K562 (cell line): ENCODE results near the gene METTL25B. TPM values are rescaled to one million over a fixed set of nuclear protein-coding genes. Genes with fewer than 3 reads are reported as not detected.

ENCODE experiments used
- ATAC-seq: fragments of 200-7000 bp; cut with Tn5 transposase; 3 replicates; pipeline ENCODE4 v1.9.1; 2020; ENCODE audit warnings: moderate library complexity
- BruUV-seq: library from RNA; stranded (reverse); fragments of 400-500 nt; replicated peaks from 2 replicates; lab custom pipeline; 2021; lab: Mats Ljungman, UMichigan
- CTCF ChIA-PET: fragments of 300-600 bp; formaldehyde crosslinking; extraction: SDS; loops from one replicate; lab custom pipeline; 2021; ENCODE audit warnings: low intra/inter-chr PET ratio; lab: Yijun Ruan, JAX
- POLR2A ChIA-PET: fragments of 300-600, 350-650 bp; sonication (Branson Sonifier 250); formaldehyde crosslinking; extraction: SDS; loops from one replicate; lab custom pipeline; 2021; ENCODE audit warnings: antibody characterized with exemption, inconsistent platforms; lab: Yijun Ruan, JAX
- DNase-seq, 4 experiments: peaks; one replicate each; pipeline versions ENCODE4 v3.0.0 to v3.0.0-alpha.2; 2011 to 2018; ENCODE audit warnings: low spot score in 3 of 4, mixed read lengths in 3 of 4; ENCODE audit errors: extremely low read depth in 1 of 4
- FAIRE-seq: peaks from 2 replicates; lab custom pipeline; 2011; peaks lifted over from hg19 to GRCh38; lab: Jason Lieb, UNC
- H2AFZ ChIP-seq: 2 replicates; pipeline ENCODE4 v1.6.0; 2011; ENCODE audit warnings: low read depth, low read length, control low read depth, inconsistent platforms
- H3K27ac ChIP-seq: fragments of 200-600 bp; 3 replicates; pipeline ENCODE4 v1.8.0; 2011; ENCODE audit warnings: low read depth, mild to moderate bottlenecking, control low read depth, inconsistent platforms, low read length, moderate library complexity, mixed read lengths; ENCODE audit errors: extremely low read depth
- H3K27me3 ChIP-seq, 2 experiments: fragments of 300-600 bp in 1 of 2; 2 replicates in 1 of 2; 3 replicates in 1 of 2; pipeline versions ENCODE4 v1.6.0 to v1.8.0; 2011; ENCODE audit warnings: inconsistent platforms in 2 of 2, low read length in 2 of 2, mild to moderate bottlenecking in 1 of 2, mixed read lengths in 1 of 2, moderate library complexity in 1 of 2; ENCODE audit not compliant: control insufficient read depth in 2 of 2, insufficient read depth in 2 of 2
- H3K36me3 ChIP-seq: fragments of 300-600 bp; 3 replicates; pipeline ENCODE4 v1.8.0; 2011; ENCODE audit warnings: mild to moderate bottlenecking, low read length, inconsistent platforms; ENCODE audit not compliant: control insufficient read depth, insufficient read depth
- H3K4me1 ChIP-seq, 2 experiments: fragments of 200-600 bp in 1 of 2; replicated peaks in 1 of 2; 2 replicates in 1 of 2; 3 replicates in 1 of 2; pipeline versions ENCODE4 v1.5.1 to v1.8.0; 2011; ENCODE audit warnings: inconsistent platforms in 2 of 2, low read length in 2 of 2, mild to moderate bottlenecking in 1 of 2, mixed read lengths in 1 of 2, moderate library complexity in 1 of 2; ENCODE audit not compliant: control insufficient read depth in 2 of 2, insufficient read depth in 2 of 2
- H3K4me2 ChIP-seq: 2 replicates; pipeline ENCODE4 v1.6.1; 2011; ENCODE audit warnings: low read length, control low read depth, inconsistent platforms, mixed read lengths; ENCODE audit not compliant: insufficient read depth
- H3K4me3 ChIP-seq: fragments of 200-600 bp; sonication (generic), shearing (Covaris generic); 2 replicates; pipeline ENCODE4 v1.5.1; 2016; ENCODE audit warnings: control low read depth, inconsistent platforms
- H3K79me2 ChIP-seq: fragments of 200-600 bp; 3 replicates; pipeline ENCODE4 v1.8.0; 2011; ENCODE audit warnings: low read length, inconsistent platforms; ENCODE audit not compliant: control insufficient read depth, insufficient read depth
- H3K9ac ChIP-seq, 2 experiments: 2 replicates each; pipeline versions ENCODE4 v1.6.0 to v1.6.1; 2011; ENCODE audit warnings: low read depth in 2 of 2, low read length in 2 of 2, control low read depth in 1 of 2, inconsistent platforms in 1 of 2, mild to moderate bottlenecking in 1 of 2, mixed read lengths in 1 of 2; ENCODE audit not compliant: insufficient read depth in 1 of 2
- H3K9me1 ChIP-seq: one replicate; pipeline ENCODE4 v1.6.0; 2011; ENCODE audit warnings: inconsistent platforms, mild to moderate bottlenecking, low read length, moderate library complexity; ENCODE audit not compliant: control insufficient read depth, insufficient read depth
- H3K9me3 ChIP-seq: replicated peaks from 2 replicates; pipeline ENCODE4 v1.5.1; 2011; ENCODE audit warnings: low read depth, low read length, inconsistent platforms; ENCODE audit not compliant: control insufficient read depth, insufficient read depth
- H4K20me1 ChIP-seq: replicated peaks from 2 replicates; pipeline ENCODE4 v1.6.1; 2011; ENCODE audit warnings: low read length, inconsistent platforms, mixed read lengths; ENCODE audit not compliant: control insufficient read depth, insufficient read depth
- CBX8 ChIP-seq: fragments of 200-600 bp; sonication (generic); IDR thresholded peaks from 2 replicates; pipeline ENCODE4 v1.6.1; 2012; ENCODE audit warnings: borderline replicate concordance, mixed run types, low read depth, mild to moderate bottlenecking, moderate library complexity, mixed read lengths, low read length, control low read depth, inconsistent platforms; ENCODE audit not compliant: poor library complexity, severe bottlenecking; ENCODE audit errors: extremely low read depth
- CXXC5 ChIP-seq: fragments of 250-450 bp; sonication (Bioruptor Pico); IDR thresholded peaks from 2 replicates; pipeline ENCODE4 v1.8.0; 2022; ENCODE audit warnings: inconsistent platforms, mild to moderate bottlenecking, moderate library complexity
- FOXP4 ChIP-seq: sonication (generic); formaldehyde crosslinking; IDR thresholded peaks from 2 replicates; pipeline ENCODE4 v1.8.0; 2022; ENCODE audit warnings: mild to moderate bottlenecking, missing genetic modification reagents, borderline replicate concordance
- PHB ChIP-seq: fragments of 250-450 bp; sonication (Bioruptor Pico); IDR thresholded peaks from 2 replicates; pipeline ENCODE4 v1.5.0; 2021
- UBTF ChIP-seq, 2 experiments: IDR thresholded peaks; 2 replicates each; pipeline ENCODE4 v1.6.1; 2012; ENCODE audit warnings: improper control_type of control experiment in 2 of 2, low read depth in 2 of 2, low read length in 2 of 2, borderline replicate concordance in 1 of 2
- WGBS: fragments of 100-300 bp; shearing (Covaris generic); methylation state at CpG from one replicate; pipeline ENCODE4 v1.1.6; 2016; ENCODE audit warnings: low coverage, mixed read lengths; ENCODE audit not compliant: insufficient coverage; ENCODE audit errors: missing lambda C conversion rate; 5-methylcytosine and 5-hydroxymethylcytosine counted together
- in situ Hi-C: fragments of 300-500 bp; cut with MboI; formaldehyde crosslinking; loops from 4 replicates; pipeline ENCODE4 v1.15.0; 2018; ENCODE audit warnings: inconsistent platforms, mixed read lengths
- intact Hi-C: fragments of 100-400 bp; cut with micrococcal nuclease; formaldehyde crosslinking; loops from 2 replicates; pipeline ENCODE4 v1.14.2; 2022
- polyA plus RNA-seq, 8 experiments: library from polyadenylated mRNA; depleted of rRNA in 4 of 8; stranded (reverse) in 5 of 8; unstranded in 3 of 8; fragments of >200 nt; fragmentation: Nextera tagmentation in 2 of 8; fragmentation: Illumina TruSeq in 1 of 8; extraction: Ambion mirVana in 2 of 8; extraction: Trizol in 1 of 8; gene quantifications; 2 replicates each; pipeline versions ENCODE4 v1.2.1 to v1.2.3, GENCODE V29; 2011 to 2014; ENCODE audit warnings: inconsistent platforms in 1 of 8, missing spikeins in 1 of 8
- total RNA-seq, 7 experiments: library from RNA; depleted of rRNA in 6 of 7; stranded (reverse); fragments of >200 nt in 6 of 7; fragmentation: Illumina TruSeq in 2 of 7; extraction: Trizol in 2 of 7; gene quantifications; 2 replicates each; pipeline versions ENCODE4 v1.2.1 to v1.2.3, GENCODE V29; 2011 to 2021; ENCODE audit warnings: low replicate concordance in 1 of 7
- TF ChIP-seq, protein P1 (sequence below), 2 experiments: IDR thresholded peaks; 2 replicates each; pipeline ENCODE4 v1.6.1; 2011; ENCODE audit warnings: borderline replicate concordance in 1 of 2, control low read depth in 1 of 2, low read depth in 1 of 2, low read length in 1 of 2, mild to moderate bottlenecking in 1 of 2, mixed read lengths in 1 of 2, moderate library complexity in 1 of 2; ENCODE audit not compliant: insufficient read depth in 1 of 2, insufficient read length in 1 of 2, poor library complexity in 1 of 2, severe bottlenecking in 1 of 2; ENCODE audit errors: extremely low read depth in 1 of 2
- TF ChIP-seq, protein P2 (sequence below): fragments of 250-450 bp; sonication (Bioruptor Pico); IDR thresholded peaks from 2 replicates; pipeline ENCODE4 v1.8.0; 2022; ENCODE audit warnings: inconsistent platforms, mild to moderate bottlenecking, moderate library complexity, borderline replicate concordance
- TF ChIP-seq, protein P3 (sequence below): sonication (generic); formaldehyde crosslinking; IDR thresholded peaks from 2 replicates; pipeline ENCODE4 v1.8.0; 2022; ENCODE audit warnings: mild to moderate bottlenecking, missing genetic modification reagents

METTL25B gene
- total and polyA plus RNA-seq, 9 of the 15 experiments (the other 6 are each of a cell fraction or from before 2014, with no cell fraction given) = 7.7 to 48.3 (median 33.1) TPM

DNA sequence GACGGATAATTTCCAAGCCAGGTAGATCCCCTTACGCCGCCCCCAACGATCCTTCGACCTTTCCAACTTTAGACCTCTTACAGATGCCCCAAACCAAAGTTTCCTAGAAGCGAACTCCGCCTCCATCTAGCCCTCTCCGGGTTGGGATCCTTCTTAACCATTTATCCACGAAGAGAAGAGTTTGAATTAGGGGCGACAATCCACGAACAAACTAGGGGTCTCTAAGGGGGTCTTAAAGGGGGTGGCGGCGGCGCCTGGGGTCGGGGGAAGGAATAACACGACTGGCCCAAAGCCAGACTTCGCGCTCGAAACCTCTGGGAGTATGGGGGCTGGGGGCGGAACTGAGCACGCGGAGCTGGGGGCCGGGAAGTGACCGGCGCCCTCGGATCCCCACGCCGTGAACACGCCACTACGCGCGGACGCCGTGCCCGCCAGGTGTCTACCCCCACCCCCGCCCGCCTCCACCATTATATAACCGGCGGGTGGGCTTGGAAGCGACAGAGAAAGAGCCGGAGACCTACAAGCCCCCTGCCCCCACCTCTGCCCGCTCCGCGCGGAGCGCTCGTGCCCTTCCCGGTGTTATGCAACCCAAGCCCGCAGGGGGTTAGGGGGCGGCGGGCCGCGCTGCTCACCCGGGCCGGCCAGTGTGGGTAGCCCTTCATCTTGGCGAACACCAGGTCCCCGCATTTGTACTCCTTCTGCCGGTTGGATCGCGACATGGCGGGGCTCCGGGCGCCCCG lies 22.6 kb downstream of the METTL25B start (continued):
- TF ChIP-seq, protein P1, sequence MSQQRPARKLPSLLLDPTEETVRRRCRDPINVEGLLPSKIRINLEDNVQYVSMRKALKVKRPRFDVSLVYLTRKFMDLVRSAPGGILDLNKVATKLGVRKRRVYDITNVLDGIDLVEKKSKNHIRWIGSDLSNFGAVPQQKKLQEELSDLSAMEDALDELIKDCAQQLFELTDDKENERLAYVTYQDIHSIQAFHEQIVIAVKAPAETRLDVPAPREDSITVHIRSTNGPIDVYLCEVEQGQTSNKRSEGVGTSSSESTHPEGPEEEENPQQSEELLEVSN (IDR thresholded peaks at IDR 0.05; ENCODE audit: borderline replicate concordance in 1 of 2, extremely low read depth in 1 of 2, insufficient read depth in 1 of 2, insufficient read length in 1 of 2, low read depth in 1 of 2, low read length in 1 of 2, poor library complexity in 1 of 2, severe bottlenecking in 1 of 2) = peak in 1 of 2 experiments; percentile 65

DNA sequence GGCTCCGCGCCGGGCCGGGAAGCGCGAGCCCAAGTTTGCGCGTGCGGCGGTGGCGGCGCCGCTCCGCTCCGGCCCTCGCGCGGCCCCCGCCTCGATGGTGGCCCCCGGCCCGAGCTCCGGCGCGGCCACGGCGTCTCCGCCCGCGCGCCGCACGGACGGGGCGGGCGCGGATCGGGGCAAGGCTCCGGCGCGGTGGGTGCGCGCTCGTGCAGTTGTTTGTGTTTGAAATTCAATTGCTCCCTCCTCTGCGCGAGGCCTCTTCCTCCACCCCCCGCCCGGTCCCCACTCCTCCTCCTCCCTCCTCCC lies 23.1 kb downstream of the METTL25B start, which contains the start of gene HDGF:
TSS of gene HDGF (minus strand) at position 225 of the 306 bp plus-strand sequence. CDS start 246 bp downstream, outside the sequence.
- Histone ChIP-seq H3K4me3 (peak within 1 kb of the TSS; percentile 95), H3K9ac (peak within 1 kb of the TSS; percentile 94 to 99), H2AFZ (peak within 1 kb of the TSS; percentile 72), H3K27ac (peak within 1 kb of the TSS; percentile 89), H3K36me3 (peaks cover 29% of the 10 kb centered on the region; the same call in 2 of the 3 replicates), H3K27me3 (no peaks in the 10 kb centered on the region), H3K4me2 (peak within 1 kb of the TSS; percentile 97), H3K79me2 (peaks cover 82% of the 10 kb centered on the region), H4K20me1 (peaks cover 14% of the 10 kb centered on the region), H3K4me1 (peaks cover 36 to 37% of the 10 kb centered on the region in 2 experiments), H3K9me1 (no peaks in the 10 kb centered on the region), H3K9me3 (no peaks in the 10 kb centered on the region)
- no peak for FAIRE-seq
- no peak for ATAC-seq
- DNase-seq = no peak
- POLR2A ChIA-PET = interaction anchor here (0.6 to 3.0 kb wide), 11 partner anchors 10 to 163 kb away, joined by 3 to 30 read pairs (median 5); partner anchors contain the start of genes METTL25B, MRPL24, NTRK1 and PRCC
- 0% methylated on average over 25 of the region's 48 CpGs for WGBS
- BruUV-seq = no TSS peak
- CTCF ChIA-PET = no interaction called here
- in situ Hi-C loops (no loop called here), intact Hi-C loops (loop anchor here (2.0 kb wide), 1 partner anchor 15 kb away; the partner anchor contains the start of gene PRCC)
- TF ChIP-seq CBX8 (no peak), FOXP4 (no peak), UBTF (IDR thresholded peaks at IDR 0.05; ENCODE audit: borderline replicate concordance in 1 of 2, low read depth in 2 of 2, low read length in 2 of 2) (peak in 1 of 2 experiments; percentile 35; a peak in 1 of 4 replicates), PHB (CRISPR knock-in tag) (no peak), CXXC5 (CRISPR knock-in tag) (0 out of 2 replicates have a peak, but pooled peaks have one; percentile 61)
- TF ChIP-seq, protein P2, sequence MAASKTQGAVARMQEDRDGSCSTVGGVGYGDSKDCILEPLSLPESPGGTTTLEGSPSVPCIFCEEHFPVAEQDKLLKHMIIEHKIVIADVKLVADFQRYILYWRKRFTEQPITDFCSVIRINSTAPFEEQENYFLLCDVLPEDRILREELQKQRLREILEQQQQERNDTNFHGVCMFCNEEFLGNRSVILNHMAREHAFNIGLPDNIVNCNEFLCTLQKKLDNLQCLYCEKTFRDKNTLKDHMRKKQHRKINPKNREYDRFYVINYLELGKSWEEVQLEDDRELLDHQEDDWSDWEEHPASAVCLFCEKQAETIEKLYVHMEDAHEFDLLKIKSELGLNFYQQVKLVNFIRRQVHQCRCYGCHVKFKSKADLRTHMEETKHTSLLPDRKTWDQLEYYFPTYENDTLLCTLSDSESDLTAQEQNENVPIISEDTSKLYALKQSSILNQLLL (CRISPR knock-in tag) = no peak
- TF ChIP-seq, protein P3, sequence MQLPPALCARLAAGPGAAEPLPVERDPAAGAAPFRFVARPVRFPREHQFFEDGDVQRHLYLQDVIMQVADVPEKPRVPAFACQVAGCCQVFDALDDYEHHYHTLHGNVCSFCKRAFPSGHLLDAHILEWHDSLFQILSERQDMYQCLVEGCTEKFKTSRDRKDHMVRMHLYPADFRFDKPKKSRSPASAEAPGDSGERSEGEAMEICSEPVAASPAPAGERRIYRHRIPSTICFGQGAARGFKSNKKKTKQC (CRISPR knock-in tag) = no peak
